AG10803 (cell line): Measurements from ENCODE around the gene C7orf33.

Experiments used
- DNase-seq: peaks from one replicate; pipeline ENCODE4 v3.0.0; 2010; ENCODE audit warnings: low read depth
- H3K4me3 ChIP-seq: 2 replicates; pipeline ENCODE4 v1.5.1; 2011; ENCODE audit warnings: mild to moderate bottlenecking, low read length, control low read depth
- CTCF ChIP-seq: conservative IDR thresholded peaks from 2 replicates; pipeline ENCODE4 v1.5.1; 2011; ENCODE audit warnings: mild to moderate bottlenecking, low read length, control low read depth, inconsistent platforms

The C7orf33 gene

DNA sequence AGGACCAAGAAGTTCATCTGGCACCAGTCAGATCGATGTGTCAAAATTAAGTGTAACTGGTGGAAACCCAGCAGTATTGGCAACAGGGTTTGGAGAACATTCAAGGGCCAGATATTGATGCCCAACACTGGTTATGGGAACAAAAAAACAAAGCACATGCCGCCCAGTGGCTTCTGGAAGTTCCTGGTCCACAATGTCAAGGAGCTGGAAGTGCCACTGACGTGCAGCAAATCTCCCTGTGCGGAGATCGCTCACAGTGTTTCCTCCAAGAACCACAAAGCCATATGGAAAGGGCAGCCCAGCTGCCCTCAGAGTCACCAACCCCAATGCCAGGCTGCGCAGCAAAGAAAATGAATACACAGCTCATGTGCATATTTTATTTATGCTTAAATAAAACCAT, 10.1 kb upstream of the C7orf33 start:
- no peak for DNase-seq
- TF ChIP-seq CTCF = no peak
- H3K4me3 ChIP-seq = no peak overlapping the region

GRCh38 chr7:148581624-148582023, 8.9 kb upstream of the C7orf33 start:
- DNase-seq = no peak
- no peak for TF ChIP-seq CTCF
- no peak overlapping the region for H3K4me3 ChIP-seq

- no peak for DNase-seq
- TF ChIP-seq CTCF = no peak
- no peak overlapping the region for H3K4me3 ChIP-seq
Measured at GRCh38 chr7:148584154-148584827, 6.3 kb upstream of the C7orf33 start.

- no peak for DNase-seq
- H3K4me3 ChIP-seq = no peak overlapping the region
- TF ChIP-seq CTCF = no peak
Measured at GRCh38 chr7:148585399-148585798, 5.2 kb upstream of the C7orf33 start.

DNA sequence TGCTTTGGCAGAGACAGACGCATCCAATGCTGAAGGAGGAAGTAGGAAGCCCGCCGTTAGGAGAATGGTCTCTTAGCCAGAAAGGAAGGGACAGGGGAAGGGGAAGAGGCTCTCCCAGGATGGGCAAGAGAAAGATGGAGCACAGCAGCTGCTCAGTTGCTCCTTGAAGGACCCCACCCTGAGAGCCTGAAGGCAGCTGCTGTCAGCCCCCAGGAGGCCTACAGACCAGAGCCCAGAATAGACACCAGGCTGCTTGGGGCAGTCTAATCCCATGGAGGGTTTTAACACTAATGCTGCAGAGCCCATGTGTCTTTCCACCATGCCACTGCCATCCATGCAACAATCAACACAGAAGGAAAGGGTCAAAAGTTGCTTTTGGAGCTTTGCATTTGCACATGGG, 3.5 kb upstream of the C7orf33 start:
- no peak for TF ChIP-seq CTCF
- no peak for DNase-seq
- H3K4me3 ChIP-seq = no peak overlapping the region

- H3K4me3 ChIP-seq = no peak overlapping the region
- no peak for TF ChIP-seq CTCF
- no peak for DNase-seq
Measured at GRCh38 chr7:148588168-148588567, 2.4 kb upstream of the C7orf33 start.

DNA sequence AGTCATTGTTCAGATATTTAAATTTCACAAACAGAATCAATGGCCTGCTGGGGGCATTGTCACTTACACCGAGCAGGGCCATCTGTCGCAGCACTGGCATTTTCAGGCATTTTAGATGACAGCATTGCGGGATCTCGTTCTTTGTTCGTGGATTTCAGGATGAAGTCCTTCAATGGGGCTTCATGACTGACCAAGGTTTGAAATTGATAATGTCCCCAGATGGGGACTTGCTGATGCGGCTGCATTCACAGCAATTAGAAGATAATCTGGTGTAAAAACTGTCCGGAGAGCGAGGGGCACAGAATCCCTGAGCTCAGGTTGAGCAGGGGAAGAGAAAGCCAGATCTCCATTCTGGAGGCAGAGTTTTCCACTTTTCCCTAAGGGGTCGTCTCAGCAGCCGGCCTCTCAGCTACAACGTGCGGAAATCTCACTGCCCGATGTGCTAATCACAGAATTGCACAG, 1.9 kb upstream of the C7orf33 start:
- no peak for TF ChIP-seq CTCF
- no peak overlapping the region for H3K4me3 ChIP-seq
- DNase-seq = no peak
